ENCODE measurements around the gene CELSR3. TPM values are rescaled to one million over a fixed set of nuclear protein-coding genes. Genes with fewer than 3 reads are reported as not detected.

Gene CELSR3
- polyA plus RNA-seq, 2 of the 4 experiments (the other 2 are of a cell fraction) = 2.2 to 4.8 TPM

DNA sequence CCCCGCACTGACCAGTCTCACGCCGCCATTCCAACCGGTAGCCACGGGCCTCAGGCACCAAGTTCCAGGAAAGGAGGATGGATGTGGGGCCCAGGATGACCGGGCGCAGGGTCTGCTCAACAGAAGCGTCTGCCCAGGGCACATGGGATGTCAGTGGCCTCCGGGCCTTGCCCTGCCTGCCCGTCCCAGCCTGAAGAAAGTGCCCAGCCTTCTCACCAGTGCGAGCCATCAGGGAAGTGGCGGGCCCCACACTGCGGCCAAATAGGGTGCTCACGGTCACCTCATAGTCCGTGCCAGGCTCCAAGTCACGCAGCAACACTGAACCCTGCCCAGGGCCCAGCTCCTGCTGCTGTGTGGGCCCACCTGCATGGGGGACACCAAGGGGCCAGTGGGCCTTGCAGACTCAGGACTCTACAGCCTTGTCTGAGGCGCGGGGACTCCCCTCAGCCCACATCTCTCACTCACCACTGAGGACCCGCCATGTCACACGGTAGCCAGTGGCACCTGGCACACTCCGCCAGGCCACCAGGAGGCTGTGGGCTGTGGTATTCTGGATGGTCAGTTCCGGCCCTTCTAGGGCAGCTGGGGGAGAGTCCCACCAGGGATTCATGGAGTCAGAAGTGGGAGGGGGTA lies 70.7 kb downstream of the CELSR3 start:
- POLR2A ChIA-PET = no interaction called here
- ATAC-seq (no peak), FAIRE-seq (no peak), DNase-seq (ENCODE audit: low read depth in 1 of 2, low spot score in 1 of 2) (no peak)
- Histone ChIP-seq H3K4me2 (peak overlapping the region; percentile 96), H3K4me1 (peaks cover 52% of the 10 kb centered on the region), H3K4me3 (peak overlapping the region; percentile 84; the same call in 1 of the 3 replicates), H3K9me3 (no peaks in the 10 kb centered on the region), H3K27ac (peak overlapping the region; percentile 99 to 100; a peak in 4 of 6 replicates)
- TF ChIP-seq RNF2 (IDR thresholded peaks at IDR 0.05; ENCODE audit: borderline replicate concordance, low read depth) (no peak), CBX2 (IDR thresholded peaks at IDR 0.05; ENCODE audit: borderline replicate concordance, low read depth) (no peak), SREBF2 (IDR thresholded peaks at IDR 0.05) (no peak), REST (IDR thresholded peaks at IDR 0.05) (no peak), HEYL (CRISPR knock-in tag; IDR thresholded peaks at IDR 0.05) (no peak), FOSB (CRISPR knock-in tag; IDR thresholded peaks at IDR 0.05) (no peak)
- TF ChIP-seq, protein P1, sequence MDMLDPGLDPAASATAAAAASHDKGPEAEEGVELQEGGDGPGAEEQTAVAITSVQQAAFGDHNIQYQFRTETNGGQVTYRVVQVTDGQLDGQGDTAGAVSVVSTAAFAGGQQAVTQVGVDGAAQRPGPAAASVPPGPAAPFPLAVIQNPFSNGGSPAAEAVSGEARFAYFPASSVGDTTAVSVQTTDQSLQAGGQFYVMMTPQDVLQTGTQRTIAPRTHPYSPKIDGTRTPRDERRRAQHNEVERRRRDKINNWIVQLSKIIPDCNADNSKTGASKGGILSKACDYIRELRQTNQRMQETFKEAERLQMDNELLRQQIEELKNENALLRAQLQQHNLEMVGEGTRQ (IDR thresholded peaks at IDR 0.05) = no peak
- CTCF ChIA-PET = interaction anchor here (0.6 to 1.8 kb wide), 2 partner anchors 11 to 43 kb away, joined by 3 to 7 read pairs; partner anchors contain the start of gene SLC26A6
- WGBS (ENCODE audit: missing lambda C conversion rate) = 92% methylated on average over 10 of the region's 22 CpGs

- Histone ChIP-seq H3K27ac (peak overlapping the region in 1 of 2 experiments; percentile 99; a peak in 3 of 6 replicates), H3K9me3 (no peaks in the 10 kb centered on the region), H3K4me3 (no peak overlapping the region; the same call in 2 of the 3 replicates), H3K4me1 (peaks cover 47% of the 10 kb centered on the region), H3K4me2 (peak overlapping the region; percentile 96)
- CTCF ChIA-PET = interaction anchor here (0.6 to 1.8 kb wide), 2 partner anchors 10 to 44 kb away, joined by 3 to 7 read pairs; partner anchors contain the start of gene SLC26A6
- no peak for TF ChIP-seq JUNB (IDR thresholded peaks at IDR 0.05)
- no peak for TF ChIP-seq CBX8 (IDR thresholded peaks at IDR 0.05)
- no peak for TF ChIP-seq FOSL2 (IDR thresholded peaks at IDR 0.05)
- TF ChIP-seq FOSL2 (CRISPR knock-in tag; IDR thresholded peaks at IDR 0.05) = no peak
- no peak for TF ChIP-seq ATOH8 (CRISPR knock-in tag; IDR thresholded peaks at IDR 0.05; ENCODE audit: low read depth)
- no peak for TF ChIP-seq ESRRA (IDR thresholded peaks at IDR 0.05; ENCODE audit: borderline replicate concordance, low read length)
- no peak for TF ChIP-seq HOXA7 (CRISPR knock-in tag; IDR thresholded peaks at IDR 0.05)
- no peak for TF ChIP-seq EHMT2 (IDR thresholded peaks at IDR 0.05; ENCODE audit: low read depth)
- TF ChIP-seq MYC (IDR thresholded peaks at IDR 0.05; ENCODE audit: borderline replicate concordance, low read length) = no peak
- TF ChIP-seq CTCF (IDR thresholded peaks at IDR 0.05) = no peak
- TF ChIP-seq RARB (CRISPR knock-in tag; IDR thresholded peaks at IDR 0.05) = no peak
- TF ChIP-seq MAX (IDR thresholded peaks at IDR 0.05) = no peak
- TF ChIP-seq ZC3H11A (IDR thresholded peaks at IDR 0.05) = no peak
- no peak for TF ChIP-seq EP300 (IDR thresholded peaks at IDR 0.05)
- no peak for TF ChIP-seq BHLHE40 (IDR thresholded peaks at IDR 0.05; ENCODE audit: low read depth, low read length)
- TF ChIP-seq, protein P2, sequence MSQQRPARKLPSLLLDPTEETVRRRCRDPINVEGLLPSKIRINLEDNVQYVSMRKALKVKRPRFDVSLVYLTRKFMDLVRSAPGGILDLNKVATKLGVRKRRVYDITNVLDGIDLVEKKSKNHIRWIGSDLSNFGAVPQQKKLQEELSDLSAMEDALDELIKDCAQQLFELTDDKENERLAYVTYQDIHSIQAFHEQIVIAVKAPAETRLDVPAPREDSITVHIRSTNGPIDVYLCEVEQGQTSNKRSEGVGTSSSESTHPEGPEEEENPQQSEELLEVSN (IDR thresholded peaks at IDR 0.05; ENCODE audit: borderline replicate concordance, low read depth) = no peak
- no peak for TF ChIP-seq NFE2L2 (conservative IDR thresholded peaks at IDR 0.05; ENCODE audit: low read length)
- no peak for TF ChIP-seq GATA3 (IDR thresholded peaks at IDR 0.05; ENCODE audit: borderline replicate concordance)
- no peak for TF ChIP-seq CEBPB (IDR thresholded peaks at IDR 0.05)
- TF ChIP-seq FOSB (CRISPR knock-in tag; IDR thresholded peaks at IDR 0.05) = no peak
- no peak for TF ChIP-seq MAZ (IDR thresholded peaks at IDR 0.05; ENCODE audit: borderline replicate concordance, low read depth, low read length)
- ATAC-seq (no peak), DNase-seq (ENCODE audit: low read depth in 1 of 2, low spot score in 1 of 2) (no peak), FAIRE-seq (no peak)
- POLR2A ChIA-PET = no interaction called here
- WGBS (ENCODE audit: missing lambda C conversion rate) = 96% methylated on average over 9 of the region's 14 CpGs
Observed at GRCh38 chr3:48591436-48591835, 71.2 kb downstream of the CELSR3 start.

Data from A549 (cell line).